ENCODE data around the gene CAPN15.

DNA sequence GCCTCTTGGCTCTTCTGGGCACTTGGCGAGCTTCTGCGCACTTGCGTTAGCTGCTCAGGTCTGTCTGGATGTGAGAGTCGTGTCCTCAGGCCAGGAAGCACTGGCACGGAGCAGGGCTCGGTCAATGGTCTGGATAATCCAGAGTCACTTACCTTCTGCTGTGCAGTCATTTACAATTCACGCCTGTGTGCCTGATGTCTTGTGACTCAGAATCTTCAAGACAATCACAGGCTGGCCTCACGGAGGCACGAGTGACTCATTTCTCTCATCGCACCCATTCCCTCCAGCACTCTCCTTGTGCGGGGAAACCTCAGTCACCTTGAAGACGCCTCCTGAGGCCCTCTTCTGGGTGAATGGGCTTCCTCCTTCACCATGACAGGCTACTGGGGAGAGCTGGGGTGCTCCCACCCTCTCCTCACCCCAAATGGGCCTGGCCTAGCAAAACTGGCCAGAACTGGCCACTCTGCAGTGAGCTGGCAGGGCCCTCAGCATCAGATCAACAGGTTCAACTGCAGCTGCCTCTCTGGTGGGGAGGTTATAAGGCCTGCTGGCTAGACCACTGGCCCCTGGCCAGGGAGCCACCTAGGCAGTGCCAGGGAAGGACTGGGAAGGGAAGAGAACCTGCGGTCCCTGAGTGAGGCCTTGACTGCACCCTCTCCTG, 1.9 kb upstream of the CAPN15 start:
- no peak for TF ChIP-seq POLR2A (IDR thresholded peaks at IDR 0.05)
- TF ChIP-seq, protein P1, sequence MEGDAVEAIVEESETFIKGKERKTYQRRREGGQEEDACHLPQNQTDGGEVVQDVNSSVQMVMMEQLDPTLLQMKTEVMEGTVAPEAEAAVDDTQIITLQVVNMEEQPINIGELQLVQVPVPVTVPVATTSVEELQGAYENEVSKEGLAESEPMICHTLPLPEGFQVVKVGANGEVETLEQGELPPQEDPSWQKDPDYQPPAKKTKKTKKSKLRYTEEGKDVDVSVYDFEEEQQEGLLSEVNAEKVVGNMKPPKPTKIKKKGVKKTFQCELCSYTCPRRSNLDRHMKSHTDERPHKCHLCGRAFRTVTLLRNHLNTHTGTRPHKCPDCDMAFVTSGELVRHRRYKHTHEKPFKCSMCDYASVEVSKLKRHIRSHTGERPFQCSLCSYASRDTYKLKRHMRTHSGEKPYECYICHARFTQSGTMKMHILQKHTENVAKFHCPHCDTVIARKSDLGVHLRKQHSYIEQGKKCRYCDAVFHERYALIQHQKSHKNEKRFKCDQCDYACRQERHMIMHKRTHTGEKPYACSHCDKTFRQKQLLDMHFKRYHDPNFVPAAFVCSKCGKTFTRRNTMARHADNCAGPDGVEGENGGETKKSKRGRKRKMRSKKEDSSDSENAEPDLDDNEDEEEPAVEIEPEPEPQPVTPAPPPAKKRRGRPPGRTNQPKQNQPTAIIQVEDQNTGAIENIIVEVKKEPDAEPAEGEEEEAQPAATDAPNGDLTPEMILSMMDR (IDR thresholded peaks at IDR 0.05) = no peak

Data from thyroid gland (tissue), 4 donors.